ENCODE measurements around the gene NCS1.

Gene NCS1

DNA sequence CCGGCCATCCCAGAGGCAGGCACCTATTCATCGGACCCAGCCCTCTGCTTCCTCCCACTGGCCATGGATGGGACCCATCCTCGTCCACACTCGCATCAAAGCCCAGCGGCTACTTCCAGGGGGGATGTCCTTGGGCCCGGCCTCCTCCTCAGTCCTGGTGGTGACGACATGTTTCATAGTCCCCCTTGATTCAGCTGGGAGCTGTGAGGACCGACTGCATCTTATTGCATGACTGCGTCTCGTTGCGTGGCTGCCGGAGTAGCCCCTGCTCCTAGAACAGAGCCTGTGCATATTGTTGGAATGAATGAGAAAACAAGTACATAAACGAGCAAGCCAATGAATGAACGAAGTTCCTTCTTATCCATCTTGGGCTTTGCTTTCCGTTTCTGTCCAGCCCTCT lies 12.8 kb downstream of the NCS1 start:
- Histone ChIP-seq H3K9me3 (ENCODE audit: control insufficient read depth, insufficient read depth, low read depth, low read length) (no peaks in the 10 kb centered on the region), H3K27ac (ENCODE audit: extremely low read depth, low read depth, low read length) (no peak overlapping the region), H3K4me3 (ENCODE audit: low read depth, low read length) (no peak overlapping the region), H3K4me1 (ENCODE audit: control insufficient read depth, insufficient read depth, low read length) (no peaks in the 10 kb centered on the region), H3K36me3 (ENCODE audit: control insufficient read depth in 2 of 2, insufficient read depth in 1 of 2, low read length in 2 of 2) (peaks cover 0 to 8% of the 10 kb centered on the region in 2 experiments; a peak in 1 of 3 replicates)
- TF ChIP-seq ZNF174 (tag by site-specific recombination; IDR thresholded peaks at IDR 0.05): no peak
- no peak for TF ChIP-seq SP7 (tag by site-specific recombination; IDR thresholded peaks at IDR 0.05)
- TF ChIP-seq FEZF1 (tag by site-specific recombination; IDR thresholded peaks at IDR 0.05): no peak
- TF ChIP-seq, protein P1, sequence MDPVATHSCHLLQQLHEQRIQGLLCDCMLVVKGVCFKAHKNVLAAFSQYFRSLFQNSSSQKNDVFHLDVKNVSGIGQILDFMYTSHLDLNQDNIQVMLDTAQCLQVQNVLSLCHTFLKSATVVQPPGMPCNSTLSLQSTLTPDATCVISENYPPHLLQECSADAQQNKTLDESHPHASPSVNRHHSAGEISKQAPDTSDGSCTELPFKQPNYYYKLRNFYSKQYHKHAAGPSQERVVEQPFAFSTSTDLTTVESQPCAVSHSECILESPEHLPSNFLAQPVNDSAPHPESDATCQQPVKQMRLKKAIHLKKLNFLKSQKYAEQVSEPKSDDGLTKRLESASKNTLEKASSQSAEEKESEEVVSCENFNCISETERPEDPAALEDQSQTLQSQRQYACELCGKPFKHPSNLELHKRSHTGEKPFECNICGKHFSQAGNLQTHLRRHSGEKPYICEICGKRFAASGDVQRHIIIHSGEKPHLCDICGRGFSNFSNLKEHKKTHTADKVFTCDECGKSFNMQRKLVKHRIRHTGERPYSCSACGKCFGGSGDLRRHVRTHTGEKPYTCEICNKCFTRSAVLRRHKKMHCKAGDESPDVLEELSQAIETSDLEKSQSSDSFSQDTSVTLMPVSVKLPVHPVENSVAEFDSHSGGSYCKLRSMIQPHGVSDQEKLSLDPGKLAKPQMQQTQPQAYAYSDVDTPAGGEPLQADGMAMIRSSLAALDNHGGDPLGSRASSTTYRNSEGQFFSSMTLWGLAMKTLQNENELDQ (tag by site-specific recombination; IDR thresholded peaks at IDR 0.05; ENCODE audit: low read depth): no peak
- TF ChIP-seq, protein P2, sequence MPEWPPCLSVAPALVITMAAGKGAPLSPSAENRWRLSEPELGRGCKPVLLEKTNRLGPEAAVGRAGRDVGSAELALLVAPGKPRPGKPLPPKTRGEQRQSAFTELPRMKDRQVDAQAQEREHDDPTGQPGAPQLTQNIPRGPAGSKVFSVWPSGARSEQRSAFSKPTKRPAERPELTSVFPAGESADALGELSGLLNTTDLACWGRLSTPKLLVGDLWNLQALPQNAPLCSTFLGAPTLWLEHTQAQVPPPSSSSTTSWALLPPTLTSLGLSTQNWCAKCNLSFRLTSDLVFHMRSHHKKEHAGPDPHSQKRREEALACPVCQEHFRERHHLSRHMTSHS (tag by site-specific recombination; IDR thresholded peaks at IDR 0.05): no peak
- no peak for TF ChIP-seq HOXA7 (CRISPR knock-in tag; IDR thresholded peaks at IDR 0.05; ENCODE audit: borderline replicate concordance)
- TF ChIP-seq ZNF544 (tag by site-specific recombination; IDR thresholded peaks at IDR 0.05): no peak
- TF ChIP-seq, protein P3, sequence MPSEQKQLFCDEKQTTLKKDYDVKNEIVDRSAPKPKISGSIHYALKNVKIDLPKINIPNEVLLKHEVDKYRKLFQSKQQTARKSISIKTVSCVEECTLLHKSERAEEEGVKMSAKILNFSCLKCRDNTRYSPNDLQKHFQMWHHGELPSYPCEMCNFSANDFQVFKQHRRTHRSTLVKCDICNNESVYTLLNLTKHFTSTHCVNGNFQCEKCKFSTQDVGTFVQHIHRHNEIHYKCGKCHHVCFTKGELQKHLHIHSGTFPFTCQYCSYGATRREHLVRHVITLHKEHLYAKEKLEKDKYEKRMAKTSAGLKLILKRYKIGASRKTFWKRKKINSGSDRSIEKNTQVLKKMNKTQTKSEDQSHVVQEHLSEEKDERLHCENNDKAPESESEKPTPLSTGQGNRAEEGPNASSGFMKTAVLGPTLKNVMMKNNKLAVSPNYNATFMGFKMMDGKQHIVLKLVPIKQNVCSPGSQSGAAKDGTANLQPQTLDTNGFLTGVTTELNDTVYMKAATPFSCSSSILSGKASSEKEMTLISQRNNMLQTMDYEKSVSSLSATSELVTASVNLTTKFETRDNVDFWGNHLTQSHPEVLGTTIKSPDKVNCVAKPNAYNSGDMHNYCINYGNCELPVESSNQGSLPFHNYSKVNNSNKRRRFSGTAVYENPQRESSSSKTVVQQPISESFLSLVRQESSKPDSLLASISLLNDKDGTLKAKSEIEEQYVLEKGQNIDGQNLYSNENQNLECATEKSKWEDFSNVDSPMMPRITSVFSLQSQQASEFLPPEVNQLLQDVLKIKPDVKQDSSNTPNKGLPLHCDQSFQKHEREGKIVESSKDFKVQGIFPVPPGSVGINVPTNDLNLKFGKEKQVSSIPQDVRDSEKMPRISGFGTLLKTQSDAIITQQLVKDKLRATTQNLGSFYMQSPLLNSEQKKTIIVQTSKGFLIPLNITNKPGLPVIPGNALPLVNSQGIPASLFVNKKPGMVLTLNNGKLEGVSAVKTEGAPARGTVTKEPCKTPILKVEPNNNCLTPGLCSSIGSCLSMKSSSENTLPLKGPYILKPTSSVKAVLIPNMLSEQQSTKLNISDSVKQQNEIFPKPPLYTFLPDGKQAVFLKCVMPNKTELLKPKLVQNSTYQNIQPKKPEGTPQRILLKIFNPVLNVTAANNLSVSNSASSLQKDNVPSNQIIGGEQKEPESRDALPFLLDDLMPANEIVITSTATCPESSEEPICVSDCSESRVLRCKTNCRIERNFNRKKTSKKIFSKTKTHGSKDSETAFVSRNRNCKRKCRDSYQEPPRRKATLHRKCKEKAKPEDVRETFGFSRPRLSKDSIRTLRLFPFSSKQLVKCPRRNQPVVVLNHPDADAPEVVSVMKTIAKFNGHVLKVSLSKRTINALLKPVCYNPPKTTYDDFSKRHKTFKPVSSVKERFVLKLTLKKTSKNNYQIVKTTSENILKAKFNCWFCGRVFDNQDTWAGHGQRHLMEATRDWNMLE (tag by site-specific recombination; conservative IDR thresholded peaks at IDR 0.05; ENCODE audit: low read depth): no peak
- no peak for TF ChIP-seq ZFHX2 (tag by site-specific recombination; conservative IDR thresholded peaks at IDR 0.05)
- TF ChIP-seq ZNF707 (tag by site-specific recombination; IDR thresholded peaks at IDR 0.05): no peak
- TF ChIP-seq, protein P4, sequence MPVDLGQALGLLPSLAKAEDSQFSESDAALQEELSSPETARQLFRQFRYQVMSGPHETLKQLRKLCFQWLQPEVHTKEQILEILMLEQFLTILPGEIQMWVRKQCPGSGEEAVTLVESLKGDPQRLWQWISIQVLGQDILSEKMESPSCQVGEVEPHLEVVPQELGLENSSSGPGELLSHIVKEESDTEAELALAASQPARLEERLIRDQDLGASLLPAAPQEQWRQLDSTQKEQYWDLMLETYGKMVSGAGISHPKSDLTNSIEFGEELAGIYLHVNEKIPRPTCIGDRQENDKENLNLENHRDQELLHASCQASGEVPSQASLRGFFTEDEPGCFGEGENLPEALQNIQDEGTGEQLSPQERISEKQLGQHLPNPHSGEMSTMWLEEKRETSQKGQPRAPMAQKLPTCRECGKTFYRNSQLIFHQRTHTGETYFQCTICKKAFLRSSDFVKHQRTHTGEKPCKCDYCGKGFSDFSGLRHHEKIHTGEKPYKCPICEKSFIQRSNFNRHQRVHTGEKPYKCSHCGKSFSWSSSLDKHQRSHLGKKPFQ (tag by site-specific recombination; IDR thresholded peaks at IDR 0.05): no peak
- TF ChIP-seq MZF1 (tag by site-specific recombination; IDR thresholded peaks at IDR 0.05; ENCODE audit: borderline replicate concordance): no peak
- TF ChIP-seq, protein P5, sequence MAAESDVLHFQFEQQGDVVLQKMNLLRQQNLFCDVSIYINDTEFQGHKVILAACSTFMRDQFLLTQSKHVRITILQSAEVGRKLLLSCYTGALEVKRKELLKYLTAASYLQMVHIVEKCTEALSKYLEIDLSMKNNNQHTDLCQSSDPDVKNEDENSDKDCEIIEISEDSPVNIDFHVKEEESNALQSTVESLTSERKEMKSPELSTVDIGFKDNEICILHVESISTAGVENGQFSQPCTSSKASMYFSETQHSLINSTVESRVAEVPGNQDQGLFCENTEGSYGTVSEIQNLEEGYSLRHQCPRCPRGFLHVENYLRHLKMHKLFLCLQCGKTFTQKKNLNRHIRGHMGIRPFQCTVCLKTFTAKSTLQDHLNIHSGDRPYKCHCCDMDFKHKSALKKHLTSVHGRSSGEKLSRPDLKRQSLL (tag by site-specific recombination; IDR thresholded peaks at IDR 0.05): no peak
- no peak for TF ChIP-seq ZNF514 (tag by site-specific recombination; IDR thresholded peaks at IDR 0.05)
- TF ChIP-seq SCRT2 (tag by site-specific recombination; IDR thresholded peaks at IDR 0.05): no peak
- no peak for TF ChIP-seq ZNF792 (tag by site-specific recombination; IDR thresholded peaks at IDR 0.05)
- ChIA-PET CTCF (interaction anchor here (1.0 kb wide), 1 partner anchor 58 kb away, joined by 5 read pairs; no protein-coding TSS in a partner anchor), POLR2A (interaction anchor here (0.7 kb wide), 1 partner anchor 10 kb away, joined by 3 read pairs; no protein-coding TSS in a partner anchor)
